Fibroblast of skin of left biceps (primary cell): ENCODE measurements around the gene SPANXC.
"Not testable (repeated sequence)": the region's sequence is repeated elsewhere in the genome, so short reads cannot be mapped to it uniquely, and the experiment has no call there.

ENCODE experiments used
- DNase-seq, 2 experiments: peaks; one replicate each; pipeline ENCODE4 v3.0.0-alpha.2; 2013; ENCODE audit warnings: low read depth in 2 of 2

Gene SPANXC, protein sequence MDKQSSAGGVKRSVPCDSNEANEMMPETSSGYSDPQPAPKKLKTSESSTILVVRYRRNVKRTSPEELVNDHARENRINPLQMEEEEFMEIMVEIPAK

DNA sequence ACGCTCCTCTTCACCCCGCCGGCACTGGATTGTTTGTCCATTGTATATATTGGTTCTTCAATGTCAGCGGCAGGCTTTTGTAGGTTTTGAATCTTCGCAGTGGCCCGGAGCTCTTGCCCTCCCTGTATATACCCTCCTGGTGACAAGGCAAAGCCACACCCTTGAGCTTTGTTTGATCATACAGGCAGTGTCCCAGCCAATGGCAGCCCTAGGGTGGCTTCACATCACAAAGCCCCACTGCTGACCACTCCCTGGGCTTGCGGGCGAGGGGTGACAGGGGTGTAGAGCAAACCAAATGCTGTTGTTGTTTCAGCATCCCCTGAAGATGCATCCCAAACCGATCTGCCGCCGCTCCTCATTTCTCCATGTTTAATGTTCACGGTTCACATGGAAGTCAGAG is at the start of gene SPANXC:
TSS of gene SPANXC (minus strand) at position 101 of the 400 bp plus-strand sequence. CDS start at position 41, 60 bp downstream.
- not testable (repeated sequence) for DNase-seq

DNA sequence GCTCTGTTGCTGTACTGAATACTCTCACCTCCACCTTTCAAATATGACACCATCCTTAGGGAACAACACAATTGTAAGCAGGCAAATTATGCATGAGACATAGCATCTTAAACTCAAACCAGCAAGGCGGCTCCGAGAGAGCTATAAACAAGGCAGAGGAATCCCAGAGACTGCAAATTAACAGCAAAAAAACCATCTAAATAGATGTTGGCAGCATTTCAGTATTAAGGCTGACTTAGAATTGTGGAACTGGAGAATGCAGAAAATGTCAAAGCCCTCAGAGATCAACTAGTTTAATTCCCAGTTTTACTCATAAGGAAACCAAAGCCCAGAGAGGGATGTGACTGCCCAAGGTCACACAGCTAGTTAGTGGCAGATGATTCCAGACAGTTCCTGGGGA is 37.2 kb upstream of the SPANXC start:
- DNase-seq: no peak

- DNase-seq: no peak
Observed at GRCh38 chrX:141278306-141278705, 36.0 kb upstream of the SPANXC start.

GRCh38 chrX:141258080-141258479 is 15.8 kb upstream of the SPANXC start:
- DNase-seq: no peak

GRCh38 chrX:141221611-141222010 is 20.7 kb downstream of the SPANXC start:
- DNase-seq: no peak

DNA sequence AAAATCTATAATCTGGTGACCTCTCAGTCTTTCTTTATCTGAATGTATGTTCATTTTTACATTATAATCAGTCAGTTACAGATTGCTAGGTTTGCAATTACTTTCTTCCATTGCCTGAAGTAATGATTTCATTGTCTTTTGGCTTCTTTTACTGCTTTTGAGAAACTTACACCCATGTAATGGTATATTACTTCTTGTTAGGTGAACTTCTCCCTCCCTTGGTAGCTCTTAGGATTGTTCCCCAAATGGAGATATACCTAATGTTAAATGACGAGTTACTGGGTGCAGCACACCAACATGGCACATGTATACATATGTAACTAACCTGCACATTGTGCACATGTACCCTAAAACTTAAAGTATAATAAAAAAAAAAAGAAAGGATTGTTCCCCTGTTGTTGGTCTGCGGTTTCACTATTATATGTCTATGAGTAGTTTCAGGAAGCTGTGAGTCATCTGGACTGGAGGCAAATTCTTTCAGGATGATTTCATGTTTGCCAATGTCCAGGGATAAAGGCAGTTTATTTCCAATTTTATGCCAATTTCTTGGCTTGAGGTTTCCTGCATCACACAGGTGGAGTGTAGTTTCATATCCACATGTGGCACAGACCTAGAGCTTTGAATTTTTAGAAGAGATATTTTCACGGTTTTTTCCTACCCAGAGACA is 21.8 kb downstream of the SPANXC start:
- DNase-seq: peak; percentile 25 to 29

- peak in 1 of 2 experiments; percentile 5 for DNase-seq
Observed at GRCh38 chrX:141214196-141214595, 28.1 kb downstream of the SPANXC start.

DNA sequence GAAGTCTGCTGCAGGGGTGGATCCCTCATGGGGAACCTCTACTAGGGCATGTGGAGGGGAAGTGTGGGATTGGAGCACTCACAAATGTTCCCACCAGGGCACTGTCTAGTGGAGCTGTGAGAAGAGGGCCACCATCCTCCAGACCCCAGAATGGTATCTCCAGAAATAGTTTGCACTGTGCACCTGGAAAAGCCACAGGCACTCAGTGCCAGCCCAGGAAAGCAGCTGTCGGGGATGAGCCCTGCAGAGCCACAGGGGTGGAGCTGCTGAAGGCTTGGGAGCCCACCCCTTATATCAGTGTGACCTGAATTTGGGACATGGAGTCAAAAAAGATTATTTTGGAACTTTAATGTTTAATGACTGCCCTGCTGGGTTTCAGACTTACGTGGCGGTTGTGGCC is 40.4 kb downstream of the SPANXC start:
- no peak for DNase-seq
